Neural cell (in vitro differentiated cells): ENCODE data around the gene PRRX2.
A peak's percentile ranks its signal among the peaks of the same experiment; 100 is the strongest.

Experiments used
- EZH2 ChIP-seq: fragments of 200-600, 300-800 bp; shearing (Covaris generic), sonication (generic); IDR thresholded peaks from 2 replicates; pipeline ENCODE4 v1.6.1; 2014; ENCODE audit warnings: antibody characterized with exemption, low read length, borderline replicate concordance, mild to moderate bottlenecking; ENCODE audit not compliant: insufficient read depth, poor library complexity, severe bottlenecking
- TF ChIP-seq, protein P1 (sequence below): fragments of 450-650 bp; IDR thresholded peaks from 2 replicates; pipeline ENCODE4 v1.5.1; 2014; ENCODE audit warnings: antibody characterized with exemption, mild to moderate bottlenecking, moderate library complexity; ENCODE audit not compliant: poor library complexity, severe bottlenecking

DNA sequence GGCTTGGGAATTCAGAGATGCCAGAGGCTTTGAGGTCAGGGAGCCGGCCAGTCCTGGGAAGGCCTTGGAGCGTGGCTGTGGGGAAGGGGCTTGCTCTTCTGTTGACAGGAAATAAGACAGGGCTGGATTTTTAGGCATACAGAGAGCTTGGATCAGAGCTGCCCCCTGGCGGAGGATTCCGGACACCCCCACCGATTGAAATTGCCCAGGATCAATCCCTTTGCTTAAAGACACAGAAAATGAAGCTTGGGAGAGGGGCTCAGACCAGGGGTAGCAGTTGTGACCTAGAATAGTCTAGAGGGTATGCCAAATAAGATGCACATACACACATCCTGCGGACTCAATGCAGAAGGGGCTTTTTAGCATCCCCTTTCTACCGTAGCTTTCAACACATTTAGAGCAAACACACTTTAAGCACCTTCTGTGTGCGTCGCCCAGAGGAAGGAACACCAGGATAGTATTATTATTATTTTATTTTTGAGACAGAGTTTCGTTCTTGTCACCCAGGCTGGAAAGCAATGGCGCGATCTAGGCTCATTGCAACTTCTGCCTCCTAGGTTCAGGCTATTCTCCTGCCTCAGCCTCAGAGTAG lies 41.2 kb upstream of the PRRX2 start:
- TF ChIP-seq, protein P1, sequence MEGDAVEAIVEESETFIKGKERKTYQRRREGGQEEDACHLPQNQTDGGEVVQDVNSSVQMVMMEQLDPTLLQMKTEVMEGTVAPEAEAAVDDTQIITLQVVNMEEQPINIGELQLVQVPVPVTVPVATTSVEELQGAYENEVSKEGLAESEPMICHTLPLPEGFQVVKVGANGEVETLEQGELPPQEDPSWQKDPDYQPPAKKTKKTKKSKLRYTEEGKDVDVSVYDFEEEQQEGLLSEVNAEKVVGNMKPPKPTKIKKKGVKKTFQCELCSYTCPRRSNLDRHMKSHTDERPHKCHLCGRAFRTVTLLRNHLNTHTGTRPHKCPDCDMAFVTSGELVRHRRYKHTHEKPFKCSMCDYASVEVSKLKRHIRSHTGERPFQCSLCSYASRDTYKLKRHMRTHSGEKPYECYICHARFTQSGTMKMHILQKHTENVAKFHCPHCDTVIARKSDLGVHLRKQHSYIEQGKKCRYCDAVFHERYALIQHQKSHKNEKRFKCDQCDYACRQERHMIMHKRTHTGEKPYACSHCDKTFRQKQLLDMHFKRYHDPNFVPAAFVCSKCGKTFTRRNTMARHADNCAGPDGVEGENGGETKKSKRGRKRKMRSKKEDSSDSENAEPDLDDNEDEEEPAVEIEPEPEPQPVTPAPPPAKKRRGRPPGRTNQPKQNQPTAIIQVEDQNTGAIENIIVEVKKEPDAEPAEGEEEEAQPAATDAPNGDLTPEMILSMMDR = peak; percentile 54
- TF ChIP-seq EZH2 = no peak
